PFSK-1 (cell line): ENCODE data around the gene TLK1.

ENCODE experiments used
- FOXP2 ChIP-seq: optimal IDR thresholded peaks from 2 replicates; pipeline ENCODE3; 2011; ENCODE audit warnings: borderline replicate concordance, control low read depth, inconsistent platforms; ENCODE audit not compliant: insufficient read depth; ENCODE audit errors: extremely low read length, extremely low read depth
- POLR2AphosphoS5 ChIP-seq: IDR thresholded peaks from 2 replicates; pipeline ENCODE4 v1.6.1; 2012; ENCODE audit warnings: low read depth, mild to moderate bottlenecking, control low read depth, low read length, moderate library complexity
- SIN3A ChIP-seq: IDR thresholded peaks from 2 replicates; pipeline ENCODE4 v1.6.1; 2012; ENCODE audit warnings: mild to moderate bottlenecking, low read length, moderate library complexity, borderline replicate concordance; ENCODE audit not compliant: insufficient read depth
- TAF1 ChIP-seq: IDR thresholded peaks from 2 replicates; pipeline ENCODE4 v1.6.1; 2012; ENCODE audit warnings: low read length, control low read depth, borderline replicate concordance; ENCODE audit not compliant: insufficient read depth
- TF ChIP-seq, protein P1 (sequence below), 2 experiments: IDR thresholded peaks; 2 replicates each; pipeline versions ENCODE4 v1.6.1 to v1.8.0; 2011 to 2012; ENCODE audit warnings: low read depth in 2 of 2, low read length in 2 of 2, control low read depth in 1 of 2, inconsistent platforms in 1 of 2, mild to moderate bottlenecking in 1 of 2, moderate library complexity in 1 of 2; ENCODE audit not compliant: insufficient read depth in 1 of 2

The TLK1 gene

DNA sequence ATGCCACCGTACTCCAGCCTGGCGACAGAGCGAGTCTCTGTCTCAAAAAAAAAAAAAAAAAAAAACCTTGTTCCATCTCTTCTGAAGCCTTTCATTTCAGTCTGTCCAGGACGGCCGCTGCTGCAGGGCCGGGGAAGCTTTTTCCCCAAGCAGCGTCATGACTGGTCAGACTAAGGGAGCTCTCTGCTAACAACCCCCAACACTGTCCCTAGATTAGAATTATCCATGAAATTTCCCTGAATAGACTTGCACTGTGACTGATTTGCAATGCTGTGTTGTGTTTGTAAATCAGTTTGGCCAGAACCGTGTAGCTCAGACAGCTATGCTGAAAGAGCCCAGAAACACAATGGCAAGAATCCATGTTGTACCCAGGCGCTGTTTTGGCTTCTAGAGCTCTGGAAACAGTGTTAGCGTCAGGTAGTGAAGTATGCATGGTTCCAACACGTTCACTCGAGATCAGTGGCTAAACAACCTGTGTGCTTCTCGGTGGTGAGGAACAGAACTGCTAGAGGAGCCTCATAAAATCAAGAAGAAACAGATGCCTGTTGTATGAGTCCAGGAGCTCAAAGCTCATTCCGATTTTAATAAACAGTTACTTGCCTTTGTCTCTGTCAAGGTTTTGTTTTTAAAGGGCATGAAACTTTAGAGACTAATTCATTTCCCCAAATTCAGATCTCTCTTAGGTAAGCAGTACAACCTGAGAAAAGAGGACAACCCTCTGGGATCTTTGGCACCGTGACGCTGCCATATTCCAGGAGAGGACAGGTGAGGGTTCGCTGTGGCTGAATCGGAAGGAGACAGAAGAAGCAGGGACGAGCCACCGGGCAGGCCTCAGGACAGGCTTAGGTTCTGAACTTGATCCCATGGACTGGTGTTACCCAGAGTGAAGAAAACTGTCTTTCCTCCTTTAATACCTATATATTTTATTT lies 188.1 kb downstream of the TLK1 start:
- no peak for TF ChIP-seq FOXP2
- TF ChIP-seq TAF1: no peak
- TF ChIP-seq, protein P1, sequence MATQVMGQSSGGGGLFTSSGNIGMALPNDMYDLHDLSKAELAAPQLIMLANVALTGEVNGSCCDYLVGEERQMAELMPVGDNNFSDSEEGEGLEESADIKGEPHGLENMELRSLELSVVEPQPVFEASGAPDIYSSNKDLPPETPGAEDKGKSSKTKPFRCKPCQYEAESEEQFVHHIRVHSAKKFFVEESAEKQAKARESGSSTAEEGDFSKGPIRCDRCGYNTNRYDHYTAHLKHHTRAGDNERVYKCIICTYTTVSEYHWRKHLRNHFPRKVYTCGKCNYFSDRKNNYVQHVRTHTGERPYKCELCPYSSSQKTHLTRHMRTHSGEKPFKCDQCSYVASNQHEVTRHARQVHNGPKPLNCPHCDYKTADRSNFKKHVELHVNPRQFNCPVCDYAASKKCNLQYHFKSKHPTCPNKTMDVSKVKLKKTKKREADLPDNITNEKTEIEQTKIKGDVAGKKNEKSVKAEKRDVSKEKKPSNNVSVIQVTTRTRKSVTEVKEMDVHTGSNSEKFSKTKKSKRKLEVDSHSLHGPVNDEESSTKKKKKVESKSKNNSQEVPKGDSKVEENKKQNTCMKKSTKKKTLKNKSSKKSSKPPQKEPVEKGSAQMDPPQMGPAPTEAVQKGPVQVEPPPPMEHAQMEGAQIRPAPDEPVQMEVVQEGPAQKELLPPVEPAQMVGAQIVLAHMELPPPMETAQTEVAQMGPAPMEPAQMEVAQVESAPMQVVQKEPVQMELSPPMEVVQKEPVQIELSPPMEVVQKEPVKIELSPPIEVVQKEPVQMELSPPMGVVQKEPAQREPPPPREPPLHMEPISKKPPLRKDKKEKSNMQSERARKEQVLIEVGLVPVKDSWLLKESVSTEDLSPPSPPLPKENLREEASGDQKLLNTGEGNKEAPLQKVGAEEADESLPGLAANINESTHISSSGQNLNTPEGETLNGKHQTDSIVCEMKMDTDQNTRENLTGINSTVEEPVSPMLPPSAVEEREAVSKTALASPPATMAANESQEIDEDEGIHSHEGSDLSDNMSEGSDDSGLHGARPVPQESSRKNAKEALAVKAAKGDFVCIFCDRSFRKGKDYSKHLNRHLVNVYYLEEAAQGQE (IDR thresholded peaks at IDR 0.05; ENCODE audit: insufficient read depth in 1 of 2, low read depth in 2 of 2, low read length in 2 of 2): no peak
- TF ChIP-seq SIN3A: no peak
- TF ChIP-seq POLR2AphosphoS5: no peak

DNA sequence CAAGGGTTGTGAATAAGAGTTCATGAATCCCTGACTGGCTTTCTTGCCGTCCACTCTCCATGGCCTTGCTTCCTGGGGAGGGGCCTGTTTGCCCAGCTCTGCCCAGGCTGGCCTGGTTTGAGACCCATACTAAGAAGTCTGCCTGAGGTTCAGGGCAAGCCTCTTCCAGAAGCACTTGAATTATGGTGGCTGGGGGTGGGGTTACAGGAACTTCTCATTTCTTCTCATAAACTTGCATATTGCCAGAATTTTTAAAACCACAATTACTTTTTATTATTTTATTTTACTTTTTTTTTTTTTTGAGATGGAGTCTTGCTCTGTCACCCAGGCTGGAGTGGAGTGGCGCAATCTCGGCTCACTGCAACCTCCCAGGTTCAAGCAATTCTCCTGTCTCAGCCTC lies 189.6 kb downstream of the TLK1 start:
- TF ChIP-seq, protein P1 (IDR thresholded peaks at IDR 0.05; ENCODE audit: insufficient read depth in 1 of 2, low read depth in 2 of 2, low read length in 2 of 2): no peak
- TF ChIP-seq TAF1 (no peak), FOXP2 (no peak), SIN3A (no peak), POLR2AphosphoS5 (no peak)

DNA sequence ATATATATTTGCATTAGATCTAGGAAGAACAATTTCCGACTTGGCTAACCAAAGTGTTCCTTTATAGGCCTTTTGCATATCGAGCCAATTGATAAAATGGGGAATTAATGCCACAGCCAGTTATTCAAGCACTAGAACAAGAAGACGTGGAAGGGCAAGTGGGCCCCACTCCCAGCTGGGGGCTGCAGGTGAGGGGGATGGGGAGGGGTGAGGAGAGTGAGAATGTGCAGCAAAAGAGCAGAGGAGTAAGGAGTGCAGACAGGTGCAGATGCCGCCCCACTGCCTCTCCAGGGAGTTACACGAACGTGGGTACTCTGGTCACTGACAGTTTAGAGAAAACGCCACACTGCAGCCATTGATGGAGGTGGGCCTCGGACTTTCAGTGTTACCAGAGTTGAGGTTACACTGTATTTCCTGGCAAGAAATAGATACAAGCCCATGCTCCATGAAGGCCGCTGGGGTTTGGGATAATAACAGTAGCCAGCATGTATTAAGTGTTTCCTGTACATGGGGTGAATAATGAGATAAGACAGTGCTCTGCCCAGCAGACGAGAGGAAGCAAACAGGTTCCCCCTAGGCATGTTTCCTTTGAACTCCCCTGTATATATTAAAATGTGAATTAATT lies 190.7 kb downstream of the TLK1 start:
- TF ChIP-seq, protein P1 (IDR thresholded peaks at IDR 0.05; ENCODE audit: insufficient read depth in 1 of 2, low read depth in 2 of 2, low read length in 2 of 2): no peak
- TF ChIP-seq FOXP2 (no peak), TAF1 (no peak), SIN3A (no peak), POLR2AphosphoS5 (no peak)

DNA sequence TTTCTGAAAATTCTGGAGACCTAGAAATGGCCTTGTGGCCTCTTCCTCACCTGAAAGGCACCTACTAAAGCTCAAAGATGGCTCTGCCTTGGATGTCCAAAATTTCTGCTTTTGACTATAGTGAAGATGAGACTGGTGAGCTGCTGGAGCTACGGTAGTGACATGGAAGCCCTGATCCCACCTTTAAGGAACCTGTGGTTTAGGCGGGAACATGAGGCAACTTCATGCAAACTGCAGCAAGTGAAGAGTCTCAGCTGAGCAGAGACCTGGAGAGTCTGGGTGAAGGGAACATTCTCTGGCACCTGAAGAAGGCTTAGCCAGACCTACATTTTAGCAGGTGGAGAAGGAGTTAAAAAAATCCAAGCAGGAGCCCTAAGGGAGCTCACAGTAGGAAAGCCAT lies 191.7 kb downstream of the TLK1 start:
- TF ChIP-seq TAF1 (no peak), POLR2AphosphoS5 (no peak), FOXP2 (no peak), SIN3A (no peak)
- TF ChIP-seq, protein P1 (IDR thresholded peaks at IDR 0.05; ENCODE audit: insufficient read depth in 1 of 2, low read depth in 2 of 2, low read length in 2 of 2): no peak
